Left lobe of liver (tissue), 2 donors: ENCODE measurements around the gene PPP1R14C. TPM values are rescaled to one million over a fixed set of nuclear protein-coding genes. Genes with fewer than 3 reads are reported as not detected.
"Not testable (repeated sequence)": the region's sequence is repeated elsewhere in the genome, so short reads cannot be mapped to it uniquely, and the experiment has no call there.

ENCODE experiments used
- ATAC-seq: fragments of 200-7000 bp; cut with Tn5 transposase; one replicate; pipeline ENCODE4 v1.9.1; 2020; ENCODE audit warnings: mild to moderate bottlenecking, moderate library complexity
- DNase-seq: peaks from one replicate; pipeline ENCODE4 v3.0.0-alpha.2; 2020; ENCODE audit warnings: low spot score
- total RNA-seq: library from RNA; stranded (reverse); gene quantifications from one replicate; pipeline ENCODE4 v1.2.1, GENCODE V29; 2021
- donor health status: DM: no; HTN: no; CAD: no; lungs with moderate emphysema.
- donor health status: DM: no; HTN: yes; CAD: no.

Gene PPP1R14C
- total RNA-seq, 1 donor from 2014 or later: 0.08 TPM

DNA sequence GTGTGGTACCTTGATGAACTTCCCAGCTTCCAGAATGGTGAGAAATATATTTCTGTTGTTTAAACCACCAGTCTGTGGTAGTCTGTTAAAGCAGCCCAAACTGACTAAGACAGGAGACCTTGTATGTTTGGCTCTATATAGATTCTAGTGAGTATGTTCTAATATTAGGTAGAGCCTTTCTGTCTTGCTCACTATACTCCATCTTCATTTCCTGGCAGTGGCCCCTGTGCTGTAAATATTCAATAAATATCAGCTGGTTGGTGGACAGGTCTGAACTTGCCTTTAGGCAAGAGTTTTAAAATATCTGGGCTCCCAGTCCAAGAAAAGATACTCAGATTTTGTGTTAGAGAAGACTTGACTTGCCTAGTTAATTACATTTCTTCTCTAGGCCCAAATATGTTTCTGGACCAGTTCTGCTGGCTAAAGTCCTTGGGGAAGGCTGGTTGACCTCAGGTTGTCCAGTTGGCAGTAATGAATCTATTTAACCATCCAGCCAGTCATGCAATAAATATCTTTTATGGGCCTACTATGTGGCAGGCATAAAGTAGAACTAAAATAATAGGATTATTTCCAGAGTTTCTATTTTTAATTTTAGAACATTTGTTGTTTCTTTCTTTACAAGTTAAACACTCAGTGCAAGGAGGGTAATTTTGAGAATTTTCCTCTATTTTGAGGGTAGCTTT is 22.3 kb downstream of the PPP1R14C start:
- no peak for DNase-seq
- no peak for ATAC-seq

DNA sequence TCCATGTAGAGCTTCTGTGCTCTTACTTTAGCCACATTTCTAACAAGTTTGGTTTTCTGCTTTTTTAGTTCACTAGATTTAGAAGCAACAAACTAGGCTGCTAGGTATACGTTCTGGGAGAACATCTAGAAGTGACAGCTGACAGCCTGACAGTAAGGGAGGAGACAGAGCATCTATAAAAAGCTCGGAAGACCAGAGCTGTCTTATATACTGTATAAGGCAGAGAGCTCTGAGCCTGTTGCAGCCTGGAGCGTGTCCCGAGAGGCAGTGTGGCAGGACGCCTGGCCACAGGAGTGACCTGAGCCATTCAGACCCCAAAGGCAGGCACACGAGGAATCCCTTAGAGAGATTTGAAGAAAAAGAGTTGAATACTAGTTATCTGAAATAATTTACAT is 24.6 kb downstream of the PPP1R14C start:
- ATAC-seq (no peak), DNase-seq (no peak)

GRCh38 chr6:150169181-150169580 is 26.3 kb downstream of the PPP1R14C start:
- DNase-seq (no peak), ATAC-seq (no peak)

- ATAC-seq: no peak
- DNase-seq: no peak
These were observed 26.8 kb downstream of the PPP1R14C start for GRCh38 chr6:150169609-150170008.

- no peak for ATAC-seq
These were observed 30.1 kb downstream of the PPP1R14C start for GRCh38 chr6:150172929-150173328.

GRCh38 chr6:150175586-150176151 is 32.8 kb downstream of the PPP1R14C start:
- no peak for ATAC-seq

More at GRCh38 chr6:150172929-150173328, 30.1 kb downstream of the PPP1R14C start:
- DNase-seq: no peak

GRCh38 chr6:150176152-150176551 is 33.3 kb downstream of the PPP1R14C start:
- DNase-seq: no peak
- ATAC-seq: no peak

More at GRCh38 chr6:150175586-150176151, 32.8 kb downstream of the PPP1R14C start:
- DNase-seq: no peak

- DNase-seq (no peak), ATAC-seq (no peak)
These were observed 33.8 kb downstream of the PPP1R14C start for GRCh38 chr6:150176659-150177058.

DNA sequence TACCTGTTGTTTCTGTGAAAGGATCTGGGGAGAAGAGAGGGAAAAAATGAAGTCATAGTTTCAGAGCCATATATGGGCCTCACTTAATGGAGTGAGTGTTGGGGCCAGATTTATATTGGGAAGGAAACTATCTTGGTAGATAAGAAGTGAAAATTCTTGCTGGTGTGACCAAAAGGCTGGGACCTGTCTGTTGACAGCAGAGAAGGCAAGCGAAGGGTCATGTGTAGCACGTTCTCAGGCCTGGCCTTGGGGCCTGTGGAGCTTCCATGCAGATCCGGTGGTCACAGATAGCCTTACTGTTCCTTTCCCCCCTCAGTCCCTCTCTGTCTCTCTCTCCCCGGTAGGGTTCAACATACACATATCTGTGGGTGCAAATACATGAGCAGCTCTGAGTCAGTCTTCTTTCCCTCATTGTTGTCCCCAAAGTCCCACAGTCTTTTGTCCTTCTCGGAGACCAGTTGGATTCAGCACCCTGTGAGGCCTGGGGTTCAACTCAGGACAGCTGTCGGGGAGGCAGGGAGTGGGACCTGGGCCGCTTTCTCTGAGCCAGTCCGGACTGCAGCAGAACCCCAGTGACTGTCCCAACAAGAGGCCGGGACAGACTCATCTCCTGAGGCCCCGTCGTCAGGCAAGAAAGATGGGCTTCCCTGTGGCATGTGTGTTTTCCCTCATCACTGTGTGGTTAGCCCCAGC is 34.6 kb downstream of the PPP1R14C start:
- no peak for ATAC-seq
- no peak for DNase-seq

DNA sequence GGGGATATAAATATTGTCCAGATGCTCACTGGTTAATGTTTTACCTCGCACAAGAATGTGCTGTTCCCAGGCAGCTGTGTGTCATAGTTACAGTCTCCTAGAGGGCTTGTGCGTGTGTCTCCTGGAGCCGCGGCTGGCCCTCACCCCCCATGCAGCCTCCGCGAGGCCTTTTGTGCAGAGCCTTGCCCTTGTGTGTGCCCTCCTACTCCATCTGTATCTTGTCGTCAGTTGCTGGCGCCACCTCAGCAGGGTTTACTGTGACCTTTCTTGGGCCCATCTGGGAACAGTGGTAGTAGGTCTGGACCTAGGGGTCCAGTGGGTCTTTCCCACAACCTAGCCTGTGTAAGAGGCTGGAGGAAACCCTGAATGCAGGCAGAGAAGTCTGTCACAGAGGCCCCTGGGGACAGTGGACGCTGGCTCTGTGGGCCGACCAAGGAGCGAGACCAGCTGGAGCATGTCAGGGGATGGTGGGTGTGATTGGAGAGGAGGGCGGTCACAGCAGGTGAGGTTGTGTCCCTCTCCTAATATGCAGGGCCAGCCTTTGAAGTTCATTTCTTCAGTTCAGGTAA is 35.2 kb downstream of the PPP1R14C start:
- no peak for DNase-seq
- ATAC-seq: no peak

DNA sequence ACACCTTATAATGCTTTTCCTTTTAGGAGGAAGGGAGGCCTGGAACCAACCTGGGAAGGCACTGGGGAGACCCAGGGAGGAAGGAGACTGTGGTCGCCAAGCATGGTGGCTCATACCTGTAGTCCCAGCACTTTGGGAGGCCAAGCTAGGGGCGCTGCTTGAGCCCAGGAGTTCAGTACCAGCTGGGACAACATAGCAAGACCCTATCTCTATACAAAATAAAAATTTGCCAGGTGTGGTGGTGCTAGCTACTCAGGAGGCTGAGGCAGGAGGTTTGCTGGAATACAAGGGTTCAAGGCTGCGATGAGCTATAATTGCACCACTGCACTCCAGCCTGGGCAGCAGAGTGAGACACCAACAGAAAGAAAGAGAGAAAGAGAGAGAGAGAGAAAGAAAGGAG is 36.2 kb downstream of the PPP1R14C start:
- no peak for ATAC-seq
- DNase-seq: no peak

- not testable (repeated sequence) for ATAC-seq, DNase-seq
These were observed 37.1 kb downstream of the PPP1R14C start for GRCh38 chr6:150179907-150180424.

DNA sequence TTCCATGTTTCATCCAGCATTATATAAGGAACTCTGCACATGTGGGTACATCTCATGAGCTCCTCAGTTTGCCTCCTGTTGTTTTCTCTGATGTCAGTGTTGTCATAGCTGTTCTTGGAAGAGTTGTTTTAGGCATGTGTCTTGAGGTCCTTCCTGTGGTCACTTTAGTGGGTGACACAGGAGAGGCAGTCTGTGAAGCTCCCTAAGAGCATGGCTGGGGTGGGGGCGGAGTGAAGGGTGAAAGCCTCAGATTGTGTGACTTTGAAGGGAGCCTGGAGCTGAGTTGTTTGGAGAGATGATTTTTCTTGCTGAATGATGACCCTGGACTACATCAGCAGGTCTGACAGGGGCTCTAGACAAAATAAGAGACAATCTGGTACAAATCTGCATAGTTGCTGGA is 37.7 kb downstream of the PPP1R14C start:
- DNase-seq (no peak), ATAC-seq (no peak)

- no peak for DNase-seq
- ATAC-seq: no peak
These were observed 39.7 kb downstream of the PPP1R14C start for GRCh38 chr6:150182460-150183078.

DNA sequence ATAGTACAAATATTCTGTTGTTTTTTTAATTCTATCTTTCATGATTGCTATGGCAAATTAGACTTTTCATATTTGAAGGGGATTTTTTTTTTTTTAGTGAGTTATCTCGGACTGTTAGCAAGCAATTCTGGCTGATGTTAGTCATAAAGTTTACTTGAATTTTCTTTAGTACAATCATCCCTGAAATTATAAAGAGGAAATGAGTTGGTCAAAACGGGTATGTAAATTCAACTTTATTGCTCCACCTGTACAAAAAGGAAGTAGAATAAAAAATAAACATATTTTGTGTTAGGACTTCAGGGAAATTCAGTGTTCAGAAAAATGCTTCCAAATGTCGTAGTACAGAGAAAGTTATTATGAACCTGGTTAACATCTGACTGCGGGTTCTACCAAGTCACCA is 40.3 kb downstream of the PPP1R14C start:
- DNase-seq (no peak), ATAC-seq (no peak)

GRCh38 chr6:150183966-150184365 is 41.1 kb downstream of the PPP1R14C start:
- ATAC-seq (no peak), DNase-seq (no peak)

DNA sequence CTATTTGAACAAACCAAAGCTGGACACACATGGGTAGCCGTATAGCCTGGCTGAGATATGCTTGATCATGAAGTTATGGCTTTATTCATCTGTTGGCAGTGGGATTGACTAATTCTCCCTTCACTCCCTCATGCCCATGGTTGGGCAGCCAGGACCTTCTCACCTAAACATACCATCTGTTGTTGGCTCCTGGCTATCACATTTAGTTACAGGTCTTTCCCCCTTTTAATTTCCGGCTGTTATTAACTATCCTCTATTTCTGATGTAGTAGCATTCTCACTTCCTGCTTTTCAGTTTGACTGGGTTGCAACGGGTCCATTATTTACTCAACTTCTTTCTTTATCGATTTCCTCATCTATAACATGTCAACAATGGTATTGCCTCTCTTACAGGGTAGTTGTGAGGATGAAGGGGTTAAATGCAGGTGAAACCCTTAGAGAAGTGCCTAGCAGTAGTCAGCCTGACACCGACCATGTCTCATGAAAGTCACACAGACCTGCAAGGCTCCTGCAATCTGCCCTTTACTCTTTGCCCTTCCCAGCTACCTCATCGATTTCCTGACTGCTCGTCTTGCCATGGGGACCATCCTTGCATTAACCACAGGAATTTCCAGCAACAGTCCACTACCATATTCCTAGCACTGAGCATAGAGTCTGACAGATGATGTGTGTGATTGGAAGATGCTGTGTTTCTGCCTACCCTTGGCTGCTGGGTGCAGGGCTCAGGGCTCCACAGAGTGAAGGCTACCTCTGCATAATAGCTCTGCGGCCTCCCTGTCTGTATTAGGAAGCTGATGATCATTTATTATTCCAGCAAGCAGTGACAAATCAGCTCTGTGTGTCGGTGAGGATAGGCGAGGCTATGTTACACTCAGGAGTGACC is 42.2 kb downstream of the PPP1R14C start:
- no peak for DNase-seq
- no peak for ATAC-seq

DNA sequence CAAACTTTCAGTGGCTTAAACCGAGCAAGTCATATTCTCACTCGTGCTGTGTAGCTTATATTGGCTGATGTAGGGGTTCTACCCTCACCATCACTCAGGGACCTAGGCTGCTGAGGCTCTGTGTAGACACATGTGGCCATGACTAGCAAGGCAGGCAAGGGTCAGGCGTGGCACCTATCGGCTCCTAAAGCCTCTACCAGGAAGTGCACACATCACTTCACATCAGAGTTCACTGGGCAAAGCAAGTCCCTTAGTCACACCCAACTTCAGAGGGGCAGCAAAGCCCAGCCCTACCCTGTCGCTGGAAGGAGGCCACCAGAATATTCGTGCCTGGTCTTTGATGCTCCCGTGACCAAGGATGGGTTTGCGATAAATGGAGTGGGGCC is 42.9 kb downstream of the PPP1R14C start:
- DNase-seq: no peak
- ATAC-seq: no peak

DNA sequence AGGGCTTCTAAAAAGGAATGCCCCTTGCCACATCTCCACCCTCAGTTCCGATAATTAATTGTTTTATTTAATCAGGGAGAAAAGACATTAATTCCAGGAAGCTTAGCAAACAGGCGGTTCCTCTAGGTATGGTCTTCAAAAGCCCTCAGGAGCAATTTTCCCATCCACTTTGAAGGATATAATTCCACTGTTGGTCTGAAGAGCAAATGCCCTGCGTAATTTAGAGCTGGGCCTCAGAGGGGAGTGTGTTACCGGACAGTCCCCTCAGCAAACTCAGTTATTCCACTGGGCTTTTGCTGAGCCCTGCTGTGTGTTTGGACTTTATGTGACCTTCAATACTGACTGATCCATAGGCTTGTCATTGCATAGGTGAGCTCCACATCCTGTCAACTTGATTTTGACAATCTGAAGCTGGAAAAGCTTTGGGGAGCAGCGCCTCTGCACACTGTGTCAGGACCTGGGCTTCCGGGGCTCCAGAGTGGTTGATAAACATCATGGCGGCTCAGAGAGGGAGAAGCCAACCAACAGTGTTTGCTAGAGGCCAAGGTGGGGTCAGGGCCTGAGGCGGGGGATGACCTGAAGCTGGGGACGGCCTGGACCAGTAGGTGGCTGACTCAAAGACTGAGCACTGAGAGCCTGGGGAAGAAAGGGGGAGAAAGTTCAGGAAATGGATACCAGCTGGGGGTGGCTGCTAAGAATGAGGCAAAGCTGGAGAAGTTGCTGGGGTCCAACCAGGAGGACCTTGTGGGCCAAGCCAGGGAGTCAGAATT is 43.5 kb downstream of the PPP1R14C start:
- ATAC-seq (no peak), DNase-seq (no peak)
